Heart left ventricle (tissue), 16 donors: ENCODE measurements around the gene DMGDH. TPM values are rescaled to one million over a fixed set of nuclear protein-coding genes. Genes with fewer than 3 reads are reported as not detected.

Experiments used
- ATAC-seq, 4 donors: fragments of 200-7000 bp; cut with Tn5 transposase; one replicate each; pipeline ENCODE4 v1.9.1; 2020 to 2022; ENCODE audit warnings: moderate library complexity in 4 of 4, mild to moderate bottlenecking in 3 of 4, moderate number of reproducible peaks in 1 of 4
- DNase-seq, 5 donors: peaks; one replicate each; pipeline ENCODE4 v3.0.0-alpha.2; 2020
- H3K27ac ChIP-seq, 12 donors: fragments of 200-600 bp; sonication (generic) in 4 of 12; one replicate each; pipeline versions ENCODE4 v1.5.0 to v1.8.0; 2016 to 2022; ENCODE audit warnings: mild to moderate bottlenecking in 2 of 12
- H3K27me3 ChIP-seq, 9 donors: fragments of 200-600 bp; sonication (generic) in 2 of 9; one replicate each; pipeline versions ENCODE4 v1.5.1 to v1.8.0; 2016 to 2022; ENCODE audit warnings: mild to moderate bottlenecking in 3 of 9
- H3K36me3 ChIP-seq, 9 donors: fragments of 200-600 bp; sonication (generic) in 2 of 9; one replicate each; pipeline versions ENCODE4 v1.5.0 to v1.8.0; 2018 to 2022; ENCODE audit warnings: mild to moderate bottlenecking in 2 of 9
- H3K4me1 ChIP-seq, 12 donors: fragments of 200-600 bp; sonication (generic) in 4 of 12; one replicate each; pipeline versions ENCODE4 v1.5.0 to v1.8.0; 2016 to 2022; ENCODE audit warnings: mild to moderate bottlenecking in 3 of 12
- H3K4me3 ChIP-seq, 12 donors: fragments of 200-600 bp; sonication (generic) in 4 of 12; one replicate each; pipeline versions ENCODE4 v1.5.0 to v1.8.0; 2017 to 2022; ENCODE audit warnings: mild to moderate bottlenecking in 9 of 12, moderate library complexity in 4 of 12
- H3K9me3 ChIP-seq, 12 donors: fragments of 200-600 bp; sonication (generic) in 4 of 12; one replicate each; pipeline versions ENCODE4 v1.5.0 to v1.8.0; 2016 to 2022; ENCODE audit warnings: mild to moderate bottlenecking in 1 of 12
- CTCF ChIP-seq, 12 donors: fragments of 200-600 bp; sonication (generic) in 4 of 12; IDR thresholded peaks; one replicate each; pipeline versions ENCODE4 v1.5.0 to v1.8.0; 2018 to 2022; ENCODE audit warnings: antibody characterized with exemption in 12 of 12, mild to moderate bottlenecking in 5 of 12
- POLR2A ChIP-seq, 2 donors: fragments of 450-650 bp; IDR thresholded peaks; one replicate each; pipeline ENCODE4 v1.6.1; 2017; ENCODE audit warnings: antibody characterized with exemption in 2 of 2, mild to moderate bottlenecking in 2 of 2, moderate library complexity in 2 of 2
- WGBS, 4 donors: extraction: QIAGEN DNeasy Blood & Tissue Kit in 2 of 4; methylation state at CpG; one replicate each; pipeline versions ENCODE4 v1.1.5 to v1.1.7; 2013 to 2018; 5-methylcytosine and 5-hydroxymethylcytosine counted together
- intact Hi-C, 10 donors: fragments of 100-400 bp; cut with DNase I; formaldehyde crosslinking; loops; one replicate each; pipeline versions ENCODE4 v1.11.1 to v1.14.2; 2022
- polyA plus RNA-seq, 2 donors: library from polyadenylated mRNA; stranded (reverse); fragments of 200-250 nt; gene quantifications; one replicate each; pipeline ENCODE4 v1.2.3, GENCODE V29; 2013
- total RNA-seq, 9 donors: library from RNA; depleted of rRNA in 2 of 9; stranded (reverse); fragments of >200 nt in 2 of 9; fragmentation: NEBNext Ultra II Directional in 3 of 9; extraction: Animal tissue kit (Norgen Biotek cat#: 25700) in 3 of 9; gene quantifications; one replicate each; pipeline versions ENCODE4 v1.1.0 to v1.2.4, GENCODE V29; 2016 to 2023
- donor health status: ischemic (EF 13 %, LVEDD 7.1; RV severe dilation, severe dysfunction).
- donor health status: healthy with polysubstance abuse.
- donor health status: DM: no; HTN: yes; CAD: no.
- donor health status: DM: no; HTN: no; CAD: no.
- donor health status: ischemic (EF 25% LVEDD 6.9; RV normal size, moderate dysfunction).
- donor health status: ischemic (EF 25% LVEDD 5.7; RV mildly dilated, moderate dysfunction).
- donor health status: healthy.
- donor health status: DM: yes; HTN: yes; CAD: no.
- donor health status: ischemic (EF 35%, LVEDD 5.7; RV mildly dilated, moderate dysfunction).
- donor health status: nonischemic (EF 11% LVEDD 7.7; RV severe dilation, severe dysfunction).
- donor health status: DM: yes; HTN: yes; CAD: no.
- donor health status: PGD.
- donor health status: ischemic (EF 29% LVEDD 5.4; RV normal size, mild dysfunction).
- donor health status: nonischemic (EF 23%, LVEDD 6.1; RV moderate dilation, normal function).

Gene DMGDH
- total and polyA plus RNA-seq, 11 donors = 0.25 to 3.2 (median 2.2) TPM

- 82 to 99% (median 95%) methylated on average over 3 of the region's 3 CpGs for WGBS, 4 donors
- intact Hi-C loops = no loop called here
- TF ChIP-seq CTCF (IDR thresholded peaks at IDR 0.05) (no peak), POLR2A (IDR thresholded peaks at IDR 0.05) (no peak)
These were observed 61.6 kb downstream of the DMGDH start for GRCh38 chr5:79007872-79008271.

DNA sequence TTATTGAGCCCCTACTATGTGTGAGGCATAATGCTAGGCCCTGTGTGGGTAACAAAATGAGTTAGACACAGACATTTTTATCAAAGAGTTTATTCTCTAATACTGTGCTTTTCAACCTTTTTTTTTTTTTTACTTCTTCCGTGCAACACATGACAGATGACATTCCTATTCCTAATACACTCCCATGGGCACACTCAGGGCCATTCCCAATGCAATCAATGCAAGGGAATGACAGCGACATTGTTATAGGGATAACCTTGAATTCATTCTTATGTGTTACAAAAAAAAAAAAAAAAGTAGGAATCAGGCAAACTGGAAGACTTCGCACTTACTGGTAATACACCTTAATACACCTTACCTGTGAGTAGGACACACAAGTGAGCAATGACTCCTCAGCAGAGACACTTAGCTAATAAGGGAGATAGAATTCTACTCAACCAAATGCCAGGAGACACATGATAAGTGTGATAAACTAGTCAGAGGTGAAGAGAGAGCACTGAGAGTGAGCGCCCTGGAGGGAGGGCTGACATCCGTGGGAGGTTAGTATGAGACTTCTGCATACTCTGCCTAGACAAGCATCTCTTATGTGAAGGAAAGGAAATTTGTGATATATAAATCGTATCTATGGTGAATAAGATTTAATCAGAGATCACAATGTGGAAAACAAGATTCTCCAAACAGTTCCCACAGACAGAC, 63.4 kb downstream of the DMGDH start:
- no peaks in the 10 kb centered on the region for H3K27me3 ChIP-seq
- H3K27ac ChIP-seq = no peak overlapping the region
- DNase-seq (no peak), ATAC-seq (no peak)
- TF ChIP-seq CTCF (IDR thresholded peaks at IDR 0.05) = no peak
- H3K4me1 ChIP-seq = peaks cover 0 to 6% (median 0%) of the 10 kb centered on the region in 12 donors
- H3K4me3 ChIP-seq = no peak overlapping the region
- WGBS, 4 donors = 86 to 94% (median 88%) methylated on average over 6 of the region's 6 CpGs
- no peaks in the 10 kb centered on the region for H3K9me3 ChIP-seq
- intact Hi-C loops = no loop called here
- no peaks in the 10 kb centered on the region for H3K36me3 ChIP-seq

More at GRCh38 chr5:79007872-79008271, 61.6 kb downstream of the DMGDH start:
- no peaks in the 10 kb centered on the region for H3K4me1 ChIP-seq
- ATAC-seq = no peak
- no peak overlapping the region for H3K4me3 ChIP-seq
- H3K9me3 ChIP-seq = peaks cover 0 to 7% (median 0%) of the 10 kb centered on the region in 12 donors
- no peak overlapping the region for H3K27ac ChIP-seq
- no peak for DNase-seq
- no peaks in the 10 kb centered on the region for H3K36me3 ChIP-seq
- no peaks in the 10 kb centered on the region for H3K27me3 ChIP-seq

DNA sequence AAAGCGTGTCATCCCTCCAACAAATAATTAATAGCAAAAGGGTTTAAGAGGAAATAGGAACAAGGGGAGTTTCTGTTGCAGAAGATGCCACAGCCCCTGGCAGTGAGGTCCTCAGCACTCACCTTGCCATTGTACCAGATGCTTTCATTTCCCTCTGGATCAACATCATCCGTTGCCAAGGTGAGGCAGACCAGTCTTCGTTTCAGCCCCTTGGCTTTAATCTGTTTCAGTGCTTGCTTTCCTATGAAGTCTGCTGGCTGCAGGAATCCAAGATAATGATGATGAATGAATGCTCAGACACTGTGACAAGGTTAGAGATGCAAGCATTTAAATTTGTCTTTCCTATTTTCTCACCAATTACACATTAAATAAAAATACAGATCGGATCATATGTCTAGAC, 64.3 kb downstream of the DMGDH start:
- Histone ChIP-seq H3K27me3 (no peaks in the 10 kb centered on the region), H3K4me3 (no peak overlapping the region), H3K36me3 (no peaks in the 10 kb centered on the region), H3K9me3 (no peaks in the 10 kb centered on the region), H3K27ac (no peak overlapping the region), H3K4me1 (peaks cover 0 to 6% (median 0%) of the 10 kb centered on the region in 12 donors)
- TF ChIP-seq POLR2A (IDR thresholded peaks at IDR 0.05) = no peak
- TF ChIP-seq CTCF (IDR thresholded peaks at IDR 0.05) = no peak
- DNase-seq = no peak
- intact Hi-C loops = no loop called here
- ATAC-seq = no peak
- 58 to 73% (median 64%) methylated on average over 4 of the region's 4 CpGs for WGBS, 4 donors

DNA sequence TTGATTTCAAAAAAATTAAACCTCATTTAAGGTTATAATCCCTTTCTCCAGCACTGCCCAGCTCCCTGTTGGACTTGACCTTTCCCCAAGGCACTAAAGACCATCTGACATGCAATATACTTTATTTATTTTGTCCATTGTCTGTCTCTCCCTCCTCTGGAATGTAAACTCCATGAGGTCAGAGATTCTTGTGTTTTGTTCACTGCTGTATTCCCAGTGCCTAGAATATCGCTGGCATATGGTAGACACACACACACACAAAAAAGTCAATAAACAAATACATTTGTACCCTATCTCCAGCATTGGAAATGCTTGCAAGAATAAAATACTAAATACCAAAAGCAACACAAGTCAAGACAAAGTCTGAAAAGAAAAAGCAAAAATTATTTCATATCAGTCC, 67.1 kb downstream of the DMGDH start:
- Histone ChIP-seq H3K27ac (no peak overlapping the region), H3K9me3 (no peaks in the 10 kb centered on the region)
- ATAC-seq = no peak

More for the DNA sequence above, 67.1 kb downstream of the DMGDH start:
- intact Hi-C loops = no loop called here
- no peak for DNase-seq
- TF ChIP-seq POLR2A (IDR thresholded peaks at IDR 0.05) (no peak), CTCF (IDR thresholded peaks at IDR 0.05) (no peak)
- WGBS, 4 donors = 95 to 100% (median 99%) methylated on average over 1 of the region's 1 CpG
- H3K27me3 ChIP-seq = no peaks in the 10 kb centered on the region
- H3K4me1 ChIP-seq = peaks cover 0 to 6% (median 0%) of the 10 kb centered on the region in 12 donors
- H3K4me3 ChIP-seq = no peak overlapping the region
- H3K36me3 ChIP-seq = no peaks in the 10 kb centered on the region
